BLaER1 treated with 17β-estradiol and CSF1 and Interleukin-3, amounts not matched to agents 10 nM and 100 nM (cell line): ENCODE measurements around the gene RPP30.
A peak's percentile ranks its signal among the peaks of the same experiment; 100 is the strongest.
"Not testable (repeated sequence)": the region's sequence is repeated elsewhere in the genome, so short reads cannot be mapped to it uniquely, and the experiment has no call there.

Experiments used
- H3K27ac ChIP-seq, 11 experiments: shearing (Covaris generic); formaldehyde crosslinking; 2 replicates each; pipeline ENCODE4 v1.8.1; 2022
- H3K27me3 ChIP-seq, 11 experiments: shearing (Covaris generic); formaldehyde crosslinking; 2 replicates each; pipeline ENCODE4 v1.8.1; 2022
- H3K36me3 ChIP-seq, 11 experiments: shearing (Covaris generic); formaldehyde crosslinking; 2 replicates each; pipeline ENCODE4 v1.8.1; 2022
- H3K4me1 ChIP-seq, 10 experiments: shearing (Covaris generic); formaldehyde crosslinking; 2 replicates each; pipeline ENCODE4 v1.8.1; 2022
- H3K4me2 ChIP-seq, 11 experiments: shearing (Covaris generic); formaldehyde crosslinking; 2 replicates each; pipeline ENCODE4 v1.8.1; 2022
- H3K4me3 ChIP-seq, 10 experiments: shearing (Covaris generic); formaldehyde crosslinking; 2 replicates each; pipeline ENCODE4 v1.8.1; 2022
- H3K9ac ChIP-seq, 11 experiments: shearing (Covaris generic); formaldehyde crosslinking; 2 replicates each; pipeline ENCODE4 v1.8.1; 2022
- H3K9me3 ChIP-seq, 11 experiments: shearing (Covaris generic); formaldehyde crosslinking; replicated peaks in 1 of 11; 2 replicates each; pipeline ENCODE4 v1.8.1; 2022
- H4K20me1 ChIP-seq, 11 experiments: shearing (Covaris generic); formaldehyde crosslinking; 2 replicates each; pipeline ENCODE4 v1.8.1; 2022
- Cebpa-rat ChIP-seq, 11 experiments: shearing (Covaris generic); IDR thresholded peaks; 2 replicates each; pipeline ENCODE4 v1.8.1; 2022

Gene RPP30

GRCh38 chr10:90939648-90940047 lies 67.9 kb downstream of the RPP30 start:
- no peaks in the 10 kb centered on the region for H3K27me3 ChIP-seq
- no peak for TF ChIP-seq Cebpa-rat (IDR thresholded peaks at IDR 0.05)

DNA sequence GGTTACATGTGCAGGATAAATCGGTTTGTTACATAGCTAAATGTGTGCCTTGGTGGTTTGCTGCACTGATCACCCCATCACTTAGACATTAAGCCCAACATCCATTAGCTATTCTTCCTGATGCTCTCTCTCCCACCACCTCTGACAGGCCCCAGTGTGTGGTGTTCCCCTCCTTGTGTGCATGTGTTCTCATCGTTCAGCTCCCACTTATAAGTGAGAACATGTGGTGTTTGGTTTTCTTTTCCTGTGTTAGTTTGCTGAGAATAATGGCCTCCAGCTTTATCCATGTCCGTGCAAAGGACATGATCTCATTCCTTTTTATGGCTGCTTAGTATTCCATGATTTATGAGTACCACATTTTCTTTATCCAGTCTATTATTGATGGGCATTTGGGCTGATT lies 71.2 kb downstream of the RPP30 start:
- not testable (repeated sequence) for H3K9ac ChIP-seq, H3K4me2 ChIP-seq, H3K9me3 ChIP-seq, H3K4me3 ChIP-seq, H3K27me3 ChIP-seq, H3K27ac ChIP-seq, H4K20me1 ChIP-seq, H3K36me3 ChIP-seq
- H3K4me1 ChIP-seq = peaks cover 8 to 24% (median 15%) of the 10 kb centered on the region in 10 experiments; a peak in 18 of 20 replicates

More at GRCh38 chr10:90939648-90940047, 67.9 kb downstream of the RPP30 start:
- H3K9ac ChIP-seq = no peak overlapping the region
- no peaks in the 10 kb centered on the region for H4K20me1 ChIP-seq
- H3K4me2 ChIP-seq = no peak overlapping the region
- peaks cover 0 to 4% (median 0%) of the 10 kb centered on the region in 10 experiments; a peak in 1 of 20 replicates for H3K4me1 ChIP-seq
- no peaks in the 10 kb centered on the region for H3K36me3 ChIP-seq
- no peak overlapping the region for H3K27ac ChIP-seq
- no peak overlapping the region for H3K4me3 ChIP-seq
- no peaks in the 10 kb centered on the region for H3K9me3 ChIP-seq

DNA sequence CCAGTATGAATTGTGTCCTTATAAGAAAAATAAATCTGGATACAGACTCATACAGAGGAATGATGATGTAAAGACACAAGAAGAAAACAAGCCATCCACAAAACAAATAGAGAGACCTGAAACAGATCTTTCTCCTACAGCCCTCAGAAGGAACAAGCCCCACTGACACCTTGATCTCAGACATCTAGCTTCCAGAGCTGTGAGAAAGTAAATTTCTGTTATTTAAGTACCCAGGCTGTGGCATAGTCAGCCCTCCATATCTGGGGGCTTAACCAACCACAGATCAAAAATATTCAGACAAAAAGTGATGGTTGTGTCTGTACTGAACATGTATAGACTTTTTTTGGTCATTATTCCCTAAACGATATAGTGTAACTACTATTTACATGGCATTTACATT lies 73.0 kb downstream of the RPP30 start:
- H3K4me3 ChIP-seq = no peak overlapping the region
- H3K9me3 ChIP-seq = peaks cover 0 to 7% (median under 1%) of the 10 kb centered on the region in 11 experiments; a peak in 3 of 22 replicates
- no peak overlapping the region for H3K27ac ChIP-seq
- peaks cover 8 to 24% (median 15%) of the 10 kb centered on the region in 10 experiments; a peak in 18 of 20 replicates for H3K4me1 ChIP-seq
- no peak for TF ChIP-seq Cebpa-rat (IDR thresholded peaks at IDR 0.05)
- no peaks in the 10 kb centered on the region for H3K36me3 ChIP-seq
- H4K20me1 ChIP-seq = no peaks in the 10 kb centered on the region
- H3K4me2 ChIP-seq = no peak overlapping the region
- H3K27me3 ChIP-seq = no peaks in the 10 kb centered on the region
- no peak overlapping the region for H3K9ac ChIP-seq

DNA sequence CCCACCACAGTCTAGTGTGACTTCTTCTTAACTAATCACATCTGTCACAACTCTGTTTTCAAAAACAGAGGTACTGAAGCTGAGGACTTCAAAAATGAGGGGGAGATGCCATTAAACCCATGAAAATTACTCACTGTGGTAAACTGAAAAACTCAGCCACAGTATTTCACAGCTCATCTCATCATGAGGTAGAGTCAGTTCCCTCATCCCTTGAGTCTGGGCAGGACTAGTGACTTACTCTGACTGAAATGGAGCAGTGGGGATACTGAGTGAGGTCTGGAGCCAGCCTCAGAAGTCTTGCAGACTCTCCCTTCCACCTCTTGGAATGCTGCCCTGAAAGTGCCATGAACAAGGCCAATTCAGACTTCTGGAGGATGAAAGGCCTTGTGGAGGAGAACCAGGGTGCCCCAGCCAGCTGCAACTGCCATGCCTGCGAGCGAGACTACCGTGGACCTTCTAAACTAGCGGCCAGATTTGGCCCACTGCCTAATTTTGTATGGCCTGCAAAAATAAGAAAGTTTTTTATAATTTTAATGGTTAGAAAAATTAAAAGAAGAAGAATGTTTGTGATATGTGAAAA lies 73.8 kb downstream of the RPP30 start:
- no peak overlapping the region for H3K9ac ChIP-seq

GRCh38 chr10:90947030-90947960 lies 75.5 kb downstream of the RPP30 start:
- peak overlapping the region in 7 of 11 experiments; percentile 0 to 60 (median 38); a peak in 7 of 22 replicates for H3K27ac ChIP-seq
- peaks cover 0 to 18% (median 13%) of the 10 kb centered on the region in 11 experiments; a peak in 13 of 22 replicates for H3K9me3 ChIP-seq
- peak overlapping the region in 10 of 11 experiments; percentile 4 to 73 (median 48); a peak in 16 of 22 replicates for H3K4me2 ChIP-seq
- peaks cover 8 to 24% (median 15%) of the 10 kb centered on the region in 10 experiments; a peak in 18 of 20 replicates for H3K4me1 ChIP-seq
- H3K4me3 ChIP-seq = no peak overlapping the region
- H3K27me3 ChIP-seq = no peaks in the 10 kb centered on the region
- no peak for TF ChIP-seq Cebpa-rat (IDR thresholded peaks at IDR 0.05)
- peak overlapping the region in 4 of 11 experiments; percentile 10 to 29 (median 12); a peak in 1 of 22 replicates for H3K9ac ChIP-seq
- no peaks in the 10 kb centered on the region for H3K36me3 ChIP-seq
- H4K20me1 ChIP-seq = no peaks in the 10 kb centered on the region

More for the DNA sequence above, 73.8 kb downstream of the RPP30 start:
- Histone ChIP-seq H3K4me3 (no peak overlapping the region), H3K4me2 (peak overlapping the region in 1 of 11 experiments; percentile 2; a peak in 2 of 22 replicates), H3K27me3 (no peaks in the 10 kb centered on the region), H3K4me1 (peaks cover 8 to 24% (median 15%) of the 10 kb centered on the region in 10 experiments; a peak in 18 of 20 replicates), H3K36me3 (no peaks in the 10 kb centered on the region), H3K27ac (no peak overlapping the region), H4K20me1 (no peaks in the 10 kb centered on the region), H3K9me3 (peaks cover 0 to 14% (median 8%) of the 10 kb centered on the region in 11 experiments; a peak in 12 of 22 replicates)
- TF ChIP-seq Cebpa-rat (IDR thresholded peaks at IDR 0.05) = no peak
